Thyroid gland (tissue), 4 donors: ENCODE data around the gene ANKRD60. TPM values are rescaled to one million over a fixed set of nuclear protein-coding genes. Genes with fewer than 3 reads are reported as not detected.

Experiments
- DNase-seq, 2 donors: peaks; one replicate each; pipeline ENCODE4 v3.0.0-alpha.2; 2019
- H3K27ac ChIP-seq, 3 donors: fragments of 200-600 bp; sonication (generic); 1 replicate in 2 of 3; 2 replicates in 1 of 3; pipeline ENCODE4 v1.5.1; 2016 to 2019; ENCODE audit warnings: mild to moderate bottlenecking in 1 of 3, moderate library complexity in 1 of 3
- H3K27me3 ChIP-seq: fragments of 200-600 bp; sonication (generic); one replicate; pipeline ENCODE4 v1.5.1; 2019
- H3K36me3 ChIP-seq, 2 donors: fragments of 200-600 bp; sonication (generic); one replicate each; pipeline ENCODE4 v1.5.1; 2016 to 2019
- H3K4me1 ChIP-seq, 2 donors: fragments of 200-600 bp; sonication (generic); one replicate each; pipeline ENCODE4 v1.5.1; 2017 to 2019
- H3K4me3 ChIP-seq, 3 donors: fragments of 200-600 bp; sonication (generic); replicated peaks in 1 of 3; 1 replicate in 2 of 3; 2 replicates in 1 of 3; pipeline ENCODE4 v1.5.1; 2016; ENCODE audit warnings: mild to moderate bottlenecking in 1 of 3
- H3K9me3 ChIP-seq: fragments of 200-600 bp; sonication (generic); one replicate; pipeline ENCODE4 v1.5.1; 2017
- POLR2A ChIP-seq, 2 donors: fragments of 450-650 bp; IDR thresholded peaks; one replicate each; pipeline ENCODE4 v1.6.1; 2017; ENCODE audit warnings: antibody characterized with exemption in 2 of 2, mild to moderate bottlenecking in 2 of 2, moderate library complexity in 1 of 2
- WGBS, 2 donors: methylation state at CpG; one replicate each; pipeline ENCODE4 v1.1.5; 2017; 5-methylcytosine and 5-hydroxymethylcytosine counted together
- intact Hi-C: fragments of 100-400 bp; cut with DNase I; formaldehyde crosslinking; loops from one replicate; pipeline ENCODE4 v1.15.1; 2023
- total RNA-seq, 4 donors: library from RNA; depleted of rRNA; stranded (reverse); fragments of >200 nt; gene quantifications; one replicate each; pipeline ENCODE4 v1.2.3, GENCODE V29; 2016
- TF ChIP-seq, protein P1 (sequence below), 6 experiments: fragments of 200-600 bp in 3 of 6; fragments of 450-650 bp in 3 of 6; sonication (generic) in 3 of 6; IDR thresholded peaks; one replicate each; pipeline ENCODE4 v1.5.1; 2016 to 2019; ENCODE audit warnings: antibody characterized with exemption in 6 of 6, mild to moderate bottlenecking in 2 of 6, inconsistent platforms in 1 of 6, moderate library complexity in 1 of 6

The ANKRD60 gene
- total RNA-seq, 4 donors from 2014 or later: not detected

DNA sequence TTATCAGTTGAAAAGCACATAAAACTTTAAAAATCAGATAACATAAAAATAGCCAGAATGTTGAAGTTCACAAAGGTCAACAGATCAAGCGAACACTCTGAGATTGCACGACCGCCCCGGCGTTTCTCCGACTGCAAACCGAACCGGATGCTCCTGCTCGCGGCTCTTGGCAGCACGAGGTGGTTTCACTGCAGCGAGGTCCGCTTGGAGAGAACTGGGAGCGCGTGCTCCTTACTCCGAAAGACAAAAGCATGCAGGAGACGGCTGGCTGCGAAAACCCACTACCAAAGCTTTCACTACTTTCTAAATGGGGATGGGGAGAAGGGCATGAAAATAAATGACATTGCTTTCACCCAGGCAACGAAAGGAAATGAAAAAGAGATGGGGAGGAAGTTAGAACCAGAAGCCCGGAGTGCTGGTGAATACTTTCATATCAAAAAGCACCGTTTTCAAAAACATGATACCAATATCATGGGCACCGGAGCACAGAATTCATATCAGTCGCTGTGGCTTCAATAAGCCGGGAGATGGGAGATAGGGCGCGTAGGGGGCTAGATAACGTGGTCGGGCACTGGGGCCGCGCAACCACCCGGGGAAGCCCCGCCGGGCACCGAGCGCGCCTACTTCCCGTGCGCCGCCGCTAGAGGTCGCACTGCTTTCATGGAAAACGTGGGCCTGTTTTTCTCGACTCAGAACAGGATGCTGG, 8.3 kb upstream of the ANKRD60 start:
- 6% methylated on average over 43 of the region's 43 CpGs for WGBS, 2 donors
- H3K4me1 ChIP-seq: no peaks in the 10 kb centered on the region
- TF ChIP-seq, protein P1, sequence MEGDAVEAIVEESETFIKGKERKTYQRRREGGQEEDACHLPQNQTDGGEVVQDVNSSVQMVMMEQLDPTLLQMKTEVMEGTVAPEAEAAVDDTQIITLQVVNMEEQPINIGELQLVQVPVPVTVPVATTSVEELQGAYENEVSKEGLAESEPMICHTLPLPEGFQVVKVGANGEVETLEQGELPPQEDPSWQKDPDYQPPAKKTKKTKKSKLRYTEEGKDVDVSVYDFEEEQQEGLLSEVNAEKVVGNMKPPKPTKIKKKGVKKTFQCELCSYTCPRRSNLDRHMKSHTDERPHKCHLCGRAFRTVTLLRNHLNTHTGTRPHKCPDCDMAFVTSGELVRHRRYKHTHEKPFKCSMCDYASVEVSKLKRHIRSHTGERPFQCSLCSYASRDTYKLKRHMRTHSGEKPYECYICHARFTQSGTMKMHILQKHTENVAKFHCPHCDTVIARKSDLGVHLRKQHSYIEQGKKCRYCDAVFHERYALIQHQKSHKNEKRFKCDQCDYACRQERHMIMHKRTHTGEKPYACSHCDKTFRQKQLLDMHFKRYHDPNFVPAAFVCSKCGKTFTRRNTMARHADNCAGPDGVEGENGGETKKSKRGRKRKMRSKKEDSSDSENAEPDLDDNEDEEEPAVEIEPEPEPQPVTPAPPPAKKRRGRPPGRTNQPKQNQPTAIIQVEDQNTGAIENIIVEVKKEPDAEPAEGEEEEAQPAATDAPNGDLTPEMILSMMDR (IDR thresholded peaks at IDR 0.05): peak; percentile 79 to 94 (median 91)
- TF ChIP-seq POLR2A (IDR thresholded peaks at IDR 0.05): no peak
- peak; percentile 64 to 70 for DNase-seq
- H3K9me3 ChIP-seq: no peaks in the 10 kb centered on the region
- H3K27ac ChIP-seq: no peak overlapping the region
- intact Hi-C loops: loop anchor here (5.0 to 10.0 kb wide), 3 partner anchors 211 to 608 kb away; partner anchors contain the start of gene NPEPL1
- H3K27me3 ChIP-seq: no peaks in the 10 kb centered on the region
- peak overlapping the region in 1 of 3 donors; percentile 18 for H3K4me3 ChIP-seq
- H3K36me3 ChIP-seq: peaks cover 2 to 10% of the 10 kb centered on the region in 2 donors

DNA sequence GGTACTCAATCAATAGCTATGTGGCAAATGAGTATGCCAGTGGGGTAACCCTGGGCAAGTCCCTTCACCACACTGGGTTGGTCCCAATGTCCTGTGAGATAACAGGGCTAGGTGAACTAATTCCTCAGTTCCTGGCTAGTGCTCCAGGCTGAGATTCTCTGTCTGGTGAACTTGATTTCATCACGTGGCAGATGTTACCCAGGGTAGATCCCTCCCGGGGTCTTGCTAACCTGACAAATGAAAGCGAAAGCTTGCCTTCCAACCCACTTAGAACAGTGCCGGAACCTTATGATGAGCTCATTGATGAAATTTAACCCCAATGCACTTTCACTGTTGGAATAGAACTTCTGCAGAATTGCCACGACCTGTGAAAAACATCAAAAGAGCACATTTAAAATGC, 6.6 kb upstream of the ANKRD60 start:
- 91 to 98% methylated on average over 5 of the region's 5 CpGs for WGBS, 2 donors
- no peak for TF ChIP-seq POLR2A (IDR thresholded peaks at IDR 0.05)
- TF ChIP-seq, protein P1 (IDR thresholded peaks at IDR 0.05): no peak
- intact Hi-C loops: loop anchor here (5.0 to 10.0 kb wide), 3 partner anchors 212 to 610 kb away; partner anchors contain the start of gene NPEPL1
- Histone ChIP-seq H3K27ac (no peak overlapping the region), H3K27me3 (no peaks in the 10 kb centered on the region), H3K4me1 (no peaks in the 10 kb centered on the region), H3K9me3 (no peaks in the 10 kb centered on the region), H3K36me3 (peaks cover 0 to 10% of the 10 kb centered on the region in 2 donors), H3K4me3 (no peak overlapping the region)
- DNase-seq: no peak

- Histone ChIP-seq H3K36me3 (peaks cover 0 to 8% of the 10 kb centered on the region in 2 donors), H3K27ac (no peak overlapping the region), H3K4me1 (no peaks in the 10 kb centered on the region), H3K4me3 (no peak overlapping the region), H3K27me3 (no peaks in the 10 kb centered on the region), H3K9me3 (no peaks in the 10 kb centered on the region)
- TF ChIP-seq POLR2A (IDR thresholded peaks at IDR 0.05): no peak
- TF ChIP-seq, protein P1 (IDR thresholded peaks at IDR 0.05): peak in 4 of 6 experiments; percentile 19 to 57 (median 24)
- DNase-seq: peak; percentile 10 to 24
- intact Hi-C loops: loop anchor here (10.0 kb wide), 1 partner anchor 611 kb away; no protein-coding TSS in a partner anchor
- WGBS, 2 donors: 54 to 59% methylated on average over 8 of the region's 8 CpGs
Measured at GRCh38 chr20:58233881-58234528, 5.6 kb upstream of the ANKRD60 start.

DNA sequence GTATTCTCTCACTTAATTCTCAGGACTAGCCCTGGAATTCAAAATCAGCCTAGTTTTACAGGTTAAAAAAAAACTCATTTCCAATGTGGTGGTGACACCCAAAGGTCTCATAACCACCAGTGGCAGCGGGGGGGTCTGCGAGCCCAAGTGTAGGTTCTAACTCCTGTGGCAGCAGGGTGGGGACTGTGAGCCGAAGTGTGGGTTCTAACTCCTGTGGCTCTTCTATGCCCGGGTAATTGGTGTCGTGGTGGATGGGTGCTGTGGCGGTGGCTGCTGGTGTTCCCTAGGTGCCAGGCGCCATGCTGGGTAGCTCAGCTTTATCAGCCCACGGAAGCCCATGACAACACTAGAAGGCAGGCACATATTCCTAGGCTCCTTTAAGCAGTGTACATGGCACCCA, 4.9 kb upstream of the ANKRD60 start:
- no peaks in the 10 kb centered on the region for H3K9me3 ChIP-seq
- H3K36me3 ChIP-seq: peaks cover 0 to 4% of the 10 kb centered on the region in 2 donors
- DNase-seq: no peak
- peaks cover 0 to 3% of the 10 kb centered on the region in 2 donors for H3K4me1 ChIP-seq
- no peak for TF ChIP-seq POLR2A (IDR thresholded peaks at IDR 0.05)
- TF ChIP-seq, protein P1 (IDR thresholded peaks at IDR 0.05): no peak
- H3K4me3 ChIP-seq: no peak overlapping the region
- intact Hi-C loops: loop anchor here (10.0 kb wide), 1 partner anchor 611 kb away; no protein-coding TSS in a partner anchor
- WGBS, 2 donors: 96 to 99% methylated on average over 8 of the region's 8 CpGs
- H3K27me3 ChIP-seq: no peaks in the 10 kb centered on the region
- H3K27ac ChIP-seq: no peak overlapping the region
